H1 (cell line): Measurements from ENCODE around the gene RAB35. TPM values are rescaled to one million over a fixed set of nuclear protein-coding genes. Genes with fewer than 3 reads are reported as not detected.

Experiments used
- CREB1 ChIP-seq: IDR thresholded peaks from 2 replicates; pipeline ENCODE4 v1.6.1; 2012; ENCODE audit warnings: inconsistent platforms
- EGR1 ChIP-seq: IDR thresholded peaks from 2 replicates; pipeline ENCODE4 v1.6.1; 2011; ENCODE audit warnings: low read depth, low read length, borderline replicate concordance
- FOSL1 ChIP-seq: IDR thresholded peaks from 2 replicates; pipeline ENCODE4 v1.6.1; 2011; ENCODE audit warnings: mild to moderate bottlenecking, low read depth, low read length, moderate library complexity; ENCODE audit not compliant: insufficient read depth
- KDM5A ChIP-seq: fragments of 200-600 bp; IDR thresholded peaks from 2 replicates; pipeline ENCODE4 v1.7.1; 2012; ENCODE audit warnings: mild to moderate bottlenecking, low read length, inconsistent platforms, mixed read lengths
- MAFK ChIP-seq: IDR thresholded peaks from 2 replicates; pipeline ENCODE4 v1.6.1; 2012; ENCODE audit warnings: low read depth, mild to moderate bottlenecking, improper control_type of control experiment, low read length
- POLR2A ChIP-seq, 2 experiments: IDR thresholded peaks; 1 replicate in 1 of 2; 2 replicates in 1 of 2; pipeline ENCODE4 v1.6.1; 2011; ENCODE audit warnings: low read depth in 2 of 2, low read length in 2 of 2, mild to moderate bottlenecking in 2 of 2; ENCODE audit errors: control extremely low read depth in 1 of 2
- RAD21 ChIP-seq, 2 experiments: IDR thresholded peaks in 1 of 2; conservative IDR thresholded peaks in 1 of 2; 2 replicates each; pipeline ENCODE4 v1.6.1; 2011; ENCODE audit warnings: low read depth in 2 of 2, low read length in 2 of 2, improper control_type of control experiment in 1 of 2, inconsistent platforms in 1 of 2, mild to moderate bottlenecking in 1 of 2, moderate library complexity in 1 of 2
- RBBP5 ChIP-seq: IDR thresholded peaks from 2 replicates; pipeline ENCODE4 v1.7.1; 2012; ENCODE audit warnings: low read depth, mild to moderate bottlenecking, inconsistent platforms, low read length, moderate library complexity, borderline replicate concordance
- polyA plus RNA-seq, 7 experiments: library from polyadenylated mRNA; depleted of rRNA in 3 of 7; stranded (reverse) in 5 of 7; unstranded in 2 of 7; fragments of >200 nt in 5 of 7; fragments of 200-250 nt in 2 of 7; gene quantifications; 1 replicate in 5 of 7; 2 replicates in 1 of 7; 4 replicates in 1 of 7; pipeline versions ENCODE4 v1.2.1 to v1.2.3, GENCODE V29; 2011 to 2013; ENCODE audit warnings: missing spikeins in 2 of 7, mixed read lengths in 2 of 7
- total RNA-seq: library from RNA; stranded (reverse); fragmentation: NEBNext Ultra II Directional; extraction: Animal tissue kit (Norgen Biotek cat#: 25700); gene quantifications from 2 replicates; pipeline ENCODE4 v1.2.1, GENCODE V29; 2021
- TF ChIP-seq, protein P1 (sequence below): fragments of 300-600 bp; sonication (generic); IDR thresholded peaks from 2 replicates; pipeline ENCODE4 v1.7.1; 2012; ENCODE audit warnings: low read length, moderate library complexity, mild to moderate bottlenecking, inconsistent platforms; ENCODE audit not compliant: insufficient replicate concordance
- TF ChIP-seq, protein P2 (sequence below): IDR thresholded peaks from 2 replicates; pipeline ENCODE4 v1.6.1; 2012; ENCODE audit warnings: inconsistent platforms

The RAB35 gene
- total and polyA plus RNA-seq, 2 of the 8 experiments (the other 6 are each of a cell fraction or from before 2014, with no cell fraction given): 33.4 to 39.0 TPM

DNA sequence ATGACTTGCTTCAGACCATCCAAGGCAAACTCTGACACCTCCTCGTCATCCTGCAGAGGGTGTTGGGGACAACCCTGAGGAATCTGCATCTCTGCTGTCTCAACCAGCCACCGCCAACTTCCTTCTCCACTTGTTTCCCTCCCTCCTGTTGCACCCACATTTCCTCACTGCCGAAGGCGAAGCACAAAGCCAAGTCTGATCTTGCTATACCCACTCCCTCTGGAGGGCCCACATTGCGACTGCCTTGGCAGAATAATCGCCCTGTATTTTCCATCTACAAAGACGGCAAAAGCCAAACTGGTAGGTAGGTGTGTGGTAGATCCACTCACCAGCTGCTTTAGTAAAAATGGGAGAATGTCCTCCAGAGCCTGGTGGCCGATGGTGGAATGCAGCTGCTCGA is 21.8 kb upstream of the RAB35 start (continued):
- TF ChIP-seq, protein P1, sequence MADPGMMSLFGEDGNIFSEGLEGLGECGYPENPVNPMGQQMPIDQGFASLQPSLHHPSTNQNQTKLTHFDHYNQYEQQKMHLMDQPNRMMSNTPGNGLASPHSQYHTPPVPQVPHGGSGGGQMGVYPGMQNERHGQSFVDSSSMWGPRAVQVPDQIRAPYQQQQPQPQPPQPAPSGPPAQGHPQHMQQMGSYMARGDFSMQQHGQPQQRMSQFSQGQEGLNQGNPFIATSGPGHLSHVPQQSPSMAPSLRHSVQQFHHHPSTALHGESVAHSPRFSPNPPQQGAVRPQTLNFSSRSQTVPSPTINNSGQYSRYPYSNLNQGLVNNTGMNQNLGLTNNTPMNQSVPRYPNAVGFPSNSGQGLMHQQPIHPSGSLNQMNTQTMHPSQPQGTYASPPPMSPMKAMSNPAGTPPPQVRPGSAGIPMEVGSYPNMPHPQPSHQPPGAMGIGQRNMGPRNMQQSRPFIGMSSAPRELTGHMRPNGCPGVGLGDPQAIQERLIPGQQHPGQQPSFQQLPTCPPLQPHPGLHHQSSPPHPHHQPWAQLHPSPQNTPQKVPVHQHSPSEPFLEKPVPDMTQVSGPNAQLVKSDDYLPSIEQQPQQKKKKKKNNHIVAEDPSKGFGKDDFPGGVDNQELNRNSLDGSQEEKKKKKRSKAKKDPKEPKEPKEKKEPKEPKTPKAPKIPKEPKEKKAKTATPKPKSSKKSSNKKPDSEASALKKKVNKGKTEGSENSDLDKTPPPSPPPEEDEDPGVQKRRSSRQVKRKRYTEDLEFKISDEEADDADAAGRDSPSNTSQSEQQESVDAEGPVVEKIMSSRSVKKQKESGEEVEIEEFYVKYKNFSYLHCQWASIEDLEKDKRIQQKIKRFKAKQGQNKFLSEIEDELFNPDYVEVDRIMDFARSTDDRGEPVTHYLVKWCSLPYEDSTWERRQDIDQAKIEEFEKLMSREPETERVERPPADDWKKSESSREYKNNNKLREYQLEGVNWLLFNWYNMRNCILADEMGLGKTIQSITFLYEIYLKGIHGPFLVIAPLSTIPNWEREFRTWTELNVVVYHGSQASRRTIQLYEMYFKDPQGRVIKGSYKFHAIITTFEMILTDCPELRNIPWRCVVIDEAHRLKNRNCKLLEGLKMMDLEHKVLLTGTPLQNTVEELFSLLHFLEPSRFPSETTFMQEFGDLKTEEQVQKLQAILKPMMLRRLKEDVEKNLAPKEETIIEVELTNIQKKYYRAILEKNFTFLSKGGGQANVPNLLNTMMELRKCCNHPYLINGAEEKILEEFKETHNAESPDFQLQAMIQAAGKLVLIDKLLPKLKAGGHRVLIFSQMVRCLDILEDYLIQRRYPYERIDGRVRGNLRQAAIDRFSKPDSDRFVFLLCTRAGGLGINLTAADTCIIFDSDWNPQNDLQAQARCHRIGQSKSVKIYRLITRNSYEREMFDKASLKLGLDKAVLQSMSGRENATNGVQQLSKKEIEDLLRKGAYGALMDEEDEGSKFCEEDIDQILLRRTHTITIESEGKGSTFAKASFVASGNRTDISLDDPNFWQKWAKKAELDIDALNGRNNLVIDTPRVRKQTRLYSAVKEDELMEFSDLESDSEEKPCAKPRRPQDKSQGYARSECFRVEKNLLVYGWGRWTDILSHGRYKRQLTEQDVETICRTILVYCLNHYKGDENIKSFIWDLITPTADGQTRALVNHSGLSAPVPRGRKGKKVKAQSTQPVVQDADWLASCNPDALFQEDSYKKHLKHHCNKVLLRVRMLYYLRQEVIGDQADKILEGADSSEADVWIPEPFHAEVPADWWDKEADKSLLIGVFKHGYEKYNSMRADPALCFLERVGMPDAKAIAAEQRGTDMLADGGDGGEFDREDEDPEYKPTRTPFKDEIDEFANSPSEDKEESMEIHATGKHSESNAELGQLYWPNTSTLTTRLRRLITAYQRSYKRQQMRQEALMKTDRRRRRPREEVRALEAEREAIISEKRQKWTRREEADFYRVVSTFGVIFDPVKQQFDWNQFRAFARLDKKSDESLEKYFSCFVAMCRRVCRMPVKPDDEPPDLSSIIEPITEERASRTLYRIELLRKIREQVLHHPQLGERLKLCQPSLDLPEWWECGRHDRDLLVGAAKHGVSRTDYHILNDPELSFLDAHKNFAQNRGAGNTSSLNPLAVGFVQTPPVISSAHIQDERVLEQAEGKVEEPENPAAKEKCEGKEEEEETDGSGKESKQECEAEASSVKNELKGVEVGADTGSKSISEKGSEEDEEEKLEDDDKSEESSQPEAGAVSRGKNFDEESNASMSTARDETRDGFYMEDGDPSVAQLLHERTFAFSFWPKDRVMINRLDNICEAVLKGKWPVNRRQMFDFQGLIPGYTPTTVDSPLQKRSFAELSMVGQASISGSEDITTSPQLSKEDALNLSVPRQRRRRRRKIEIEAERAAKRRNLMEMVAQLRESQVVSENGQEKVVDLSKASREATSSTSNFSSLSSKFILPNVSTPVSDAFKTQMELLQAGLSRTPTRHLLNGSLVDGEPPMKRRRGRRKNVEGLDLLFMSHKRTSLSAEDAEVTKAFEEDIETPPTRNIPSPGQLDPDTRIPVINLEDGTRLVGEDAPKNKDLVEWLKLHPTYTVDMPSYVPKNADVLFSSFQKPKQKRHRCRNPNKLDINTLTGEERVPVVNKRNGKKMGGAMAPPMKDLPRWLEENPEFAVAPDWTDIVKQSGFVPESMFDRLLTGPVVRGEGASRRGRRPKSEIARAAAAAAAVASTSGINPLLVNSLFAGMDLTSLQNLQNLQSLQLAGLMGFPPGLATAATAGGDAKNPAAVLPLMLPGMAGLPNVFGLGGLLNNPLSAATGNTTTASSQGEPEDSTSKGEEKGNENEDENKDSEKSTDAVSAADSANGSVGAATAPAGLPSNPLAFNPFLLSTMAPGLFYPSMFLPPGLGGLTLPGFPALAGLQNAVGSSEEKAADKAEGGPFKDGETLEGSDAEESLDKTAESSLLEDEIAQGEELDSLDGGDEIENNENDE: no peak
- TF ChIP-seq FOSL1: no peak
- TF ChIP-seq KDM5A: no peak
- no peak for TF ChIP-seq POLR2A (IDR thresholded peaks at IDR 0.05; ENCODE audit: control extremely low read depth in 1 of 2, low read depth in 2 of 2, low read length in 2 of 2)
- no peak for TF ChIP-seq MAFK
- TF ChIP-seq RBBP5: no peak
- no peak for TF ChIP-seq RAD21 (IDR thresholded peaks at IDR 0.05 in 1 of 2, conservative IDR thresholded peaks at IDR 0.05 in 1 of 2; ENCODE audit: low read depth in 2 of 2, low read length in 2 of 2)
- no peak for TF ChIP-seq CREB1
- TF ChIP-seq, protein P2, sequence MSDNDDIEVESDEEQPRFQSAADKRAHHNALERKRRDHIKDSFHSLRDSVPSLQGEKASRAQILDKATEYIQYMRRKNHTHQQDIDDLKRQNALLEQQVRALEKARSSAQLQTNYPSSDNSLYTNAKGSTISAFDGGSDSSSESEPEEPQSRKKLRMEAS: no peak
- TF ChIP-seq EGR1: no peak
